ENCODE results near the gene CLDN9.

CLDN9 gene

GRCh38 chr16:2987833-2988232, 24.9 kb upstream of the CLDN9 start:
- Histone ChIP-seq H3K4me1 (ENCODE audit: control insufficient read depth, insufficient read depth, low read length) (peaks cover 26% of the 10 kb centered on the region), H3K4me3 (ENCODE audit: low read length) (no peak overlapping the region), H3K27me3 (ENCODE audit: control insufficient read depth, insufficient read depth, low read length) (peaks cover 22% of the 10 kb centered on the region), H3K36me3 (ENCODE audit: control insufficient read depth, insufficient read depth, low read length) (no peaks in the 10 kb centered on the region), H3K9ac (ENCODE audit: low read length) (no peak overlapping the region), H3K9me3 (ENCODE audit: control insufficient read depth, low read length) (no peaks in the 10 kb centered on the region)

- H3K9me3 ChIP-seq (ENCODE audit: control insufficient read depth, low read length), result no peaks in the 10 kb centered on the region
- no peak overlapping the region for H3K9ac ChIP-seq (ENCODE audit: low read length)
- H3K4me1 ChIP-seq (ENCODE audit: control insufficient read depth, insufficient read depth, low read length), result peaks cover 26% of the 10 kb centered on the region
- H3K27me3 ChIP-seq (ENCODE audit: control insufficient read depth, insufficient read depth, low read length), result peaks cover 22% of the 10 kb centered on the region
- H3K4me3 ChIP-seq (ENCODE audit: low read length), result no peak overlapping the region
- H3K36me3 ChIP-seq (ENCODE audit: control insufficient read depth, insufficient read depth, low read length), result no peaks in the 10 kb centered on the region
Observed at GRCh38 chr16:2988590-2989099, 24.1 kb upstream of the CLDN9 start.

- H3K9me3 ChIP-seq (ENCODE audit: control insufficient read depth, low read length), result no peaks in the 10 kb centered on the region
- H3K4me1 ChIP-seq (ENCODE audit: control insufficient read depth, insufficient read depth, low read length), result peaks cover 21% of the 10 kb centered on the region
- no peaks in the 10 kb centered on the region for H3K36me3 ChIP-seq (ENCODE audit: control insufficient read depth, insufficient read depth, low read length)
- peaks cover 19% of the 10 kb centered on the region for H3K27me3 ChIP-seq (ENCODE audit: control insufficient read depth, insufficient read depth, low read length)
- H3K9ac ChIP-seq (ENCODE audit: low read length), result no peak overlapping the region
- no peak overlapping the region for H3K4me3 ChIP-seq (ENCODE audit: low read length)
Observed at GRCh38 chr16:2990891-2991290, 21.8 kb upstream of the CLDN9 start.

GRCh38 chr16:2991566-2992261, 21.0 kb upstream of the CLDN9 start:
- Histone ChIP-seq H3K9me3 (ENCODE audit: control insufficient read depth, low read length) (no peaks in the 10 kb centered on the region), H3K4me3 (ENCODE audit: low read length) (no peak overlapping the region), H3K4me1 (ENCODE audit: control insufficient read depth, insufficient read depth, low read length) (peaks cover 21% of the 10 kb centered on the region), H3K9ac (ENCODE audit: low read length) (no peak overlapping the region), H3K36me3 (ENCODE audit: control insufficient read depth, insufficient read depth, low read length) (no peaks in the 10 kb centered on the region), H3K27me3 (ENCODE audit: control insufficient read depth, insufficient read depth, low read length) (peaks cover 13% of the 10 kb centered on the region)

- Histone ChIP-seq H3K36me3 (ENCODE audit: control insufficient read depth, insufficient read depth, low read length) (no peaks in the 10 kb centered on the region), H3K9me3 (ENCODE audit: control insufficient read depth, low read length) (no peaks in the 10 kb centered on the region), H3K9ac (ENCODE audit: low read length) (no peak overlapping the region), H3K4me3 (ENCODE audit: low read length) (no peak overlapping the region), H3K27me3 (ENCODE audit: control insufficient read depth, insufficient read depth, low read length) (peaks cover 13% of the 10 kb centered on the region), H3K4me1 (ENCODE audit: control insufficient read depth, insufficient read depth, low read length) (peaks cover 21% of the 10 kb centered on the region)
Observed at GRCh38 chr16:2992383-2993081, 20.2 kb upstream of the CLDN9 start.

- no peaks in the 10 kb centered on the region for H3K27me3 ChIP-seq (ENCODE audit: control insufficient read depth, insufficient read depth, low read length)
- peaks cover 10% of the 10 kb centered on the region for H3K4me1 ChIP-seq (ENCODE audit: control insufficient read depth, insufficient read depth, low read length)
- no peaks in the 10 kb centered on the region for H3K9me3 ChIP-seq (ENCODE audit: control insufficient read depth, low read length)
- H3K36me3 ChIP-seq (ENCODE audit: control insufficient read depth, insufficient read depth, low read length), result no peaks in the 10 kb centered on the region
- no peak overlapping the region for H3K4me3 ChIP-seq (ENCODE audit: low read length)
- no peak overlapping the region for H3K9ac ChIP-seq (ENCODE audit: low read length)
Observed at GRCh38 chr16:2996298-2996697, 16.4 kb upstream of the CLDN9 start.

GRCh38 chr16:2999929-3000328, 12.8 kb upstream of the CLDN9 start:
- no peak overlapping the region for H3K9ac ChIP-seq (ENCODE audit: low read length)
- no peaks in the 10 kb centered on the region for H3K9me3 ChIP-seq (ENCODE audit: control insufficient read depth, low read length)
- no peak overlapping the region for H3K4me3 ChIP-seq (ENCODE audit: low read length)
- no peaks in the 10 kb centered on the region for H3K36me3 ChIP-seq (ENCODE audit: control insufficient read depth, insufficient read depth, low read length)
- H3K27me3 ChIP-seq (ENCODE audit: control insufficient read depth, insufficient read depth, low read length), result no peaks in the 10 kb centered on the region
- peaks cover 2% of the 10 kb centered on the region for H3K4me1 ChIP-seq (ENCODE audit: control insufficient read depth, insufficient read depth, low read length)

GRCh38 chr16:3000540-3000939, 12.2 kb upstream of the CLDN9 start:
- Histone ChIP-seq H3K27me3 (ENCODE audit: control insufficient read depth, insufficient read depth, low read length) (no peaks in the 10 kb centered on the region), H3K4me3 (ENCODE audit: low read length) (no peak overlapping the region), H3K36me3 (ENCODE audit: control insufficient read depth, insufficient read depth, low read length) (no peaks in the 10 kb centered on the region), H3K4me1 (ENCODE audit: control insufficient read depth, insufficient read depth, low read length) (peaks cover 4% of the 10 kb centered on the region), H3K9ac (ENCODE audit: low read length) (no peak overlapping the region), H3K9me3 (ENCODE audit: control insufficient read depth, low read length) (no peaks in the 10 kb centered on the region)

GRCh38 chr16:3001316-3001715, 11.4 kb upstream of the CLDN9 start:
- peaks cover 11% of the 10 kb centered on the region for H3K4me1 ChIP-seq (ENCODE audit: control insufficient read depth, insufficient read depth, low read length)
- no peak overlapping the region for H3K9ac ChIP-seq (ENCODE audit: low read length)
- H3K27me3 ChIP-seq (ENCODE audit: control insufficient read depth, insufficient read depth, low read length), result no peaks in the 10 kb centered on the region
- H3K4me3 ChIP-seq (ENCODE audit: low read length), result no peak overlapping the region
- no peaks in the 10 kb centered on the region for H3K9me3 ChIP-seq (ENCODE audit: control insufficient read depth, low read length)
- H3K36me3 ChIP-seq (ENCODE audit: control insufficient read depth, insufficient read depth, low read length), result no peaks in the 10 kb centered on the region

GRCh38 chr16:3003582-3004270, 9.0 kb upstream of the CLDN9 start:
- H3K9ac ChIP-seq (ENCODE audit: low read length), result no peak overlapping the region
- H3K36me3 ChIP-seq (ENCODE audit: control insufficient read depth, insufficient read depth, low read length), result no peaks in the 10 kb centered on the region
- H3K4me3 ChIP-seq (ENCODE audit: low read length), result no peak overlapping the region

GRCh38 chr16:3004319-3004718, 8.4 kb upstream of the CLDN9 start:
- Histone ChIP-seq H3K36me3 (ENCODE audit: control insufficient read depth, insufficient read depth, low read length) (no peaks in the 10 kb centered on the region), H3K27me3 (ENCODE audit: control insufficient read depth, insufficient read depth, low read length) (peaks cover 8% of the 10 kb centered on the region), H3K9ac (ENCODE audit: low read length) (no peak overlapping the region), H3K4me3 (ENCODE audit: low read length) (no peak overlapping the region), H3K9me3 (ENCODE audit: control insufficient read depth, low read length) (no peaks in the 10 kb centered on the region), H3K4me1 (ENCODE audit: control insufficient read depth, insufficient read depth, low read length) (peaks cover 39% of the 10 kb centered on the region)

More at GRCh38 chr16:3003582-3004270, 9.0 kb upstream of the CLDN9 start:
- peaks cover 34% of the 10 kb centered on the region for H3K4me1 ChIP-seq (ENCODE audit: control insufficient read depth, insufficient read depth, low read length)
- H3K27me3 ChIP-seq (ENCODE audit: control insufficient read depth, insufficient read depth, low read length), result peaks cover 8% of the 10 kb centered on the region
- no peaks in the 10 kb centered on the region for H3K9me3 ChIP-seq (ENCODE audit: control insufficient read depth, low read length)

GRCh38 chr16:3004781-3005284, 7.9 kb upstream of the CLDN9 start:
- Histone ChIP-seq H3K9ac (ENCODE audit: low read length) (peak overlapping the region; percentile 65), H3K4me3 (ENCODE audit: low read length) (no peak overlapping the region)

More at GRCh38 chr16:3004781-3005284, 7.9 kb upstream of the CLDN9 start:
- H3K4me1 ChIP-seq (ENCODE audit: control insufficient read depth, insufficient read depth, low read length), result peaks cover 44% of the 10 kb centered on the region
- no peaks in the 10 kb centered on the region for H3K9me3 ChIP-seq (ENCODE audit: control insufficient read depth, low read length)
- peaks cover 8% of the 10 kb centered on the region for H3K27me3 ChIP-seq (ENCODE audit: control insufficient read depth, insufficient read depth, low read length)
- H3K36me3 ChIP-seq (ENCODE audit: control insufficient read depth, insufficient read depth, low read length), result no peaks in the 10 kb centered on the region

All from mucosa of stomach (tissue), 1 donor.